Astrocyte of the spinal cord (primary cell): Measurements from ENCODE around the gene HMGCS2.

ENCODE experiments used
- DNase-seq: peaks from one replicate; pipeline ENCODE4 v3.0.0; 2011; ENCODE audit warnings: low read depth, low spot score
- H3K4me3 ChIP-seq: 2 replicates; pipeline ENCODE4 v1.5.1; 2011; ENCODE audit warnings: low read depth, mild to moderate bottlenecking, low read length, moderate library complexity
- CTCF ChIP-seq: IDR thresholded peaks from 2 replicates; pipeline ENCODE4 v1.5.1; 2012; ENCODE audit warnings: low read depth, mild to moderate bottlenecking, low read length, inconsistent platforms
- in situ Hi-C: cut with HindIII; loops from 2 replicates; pipeline ENCODE4 v1.10.0; 2017; ENCODE audit warnings: low sequenced_read_pairs

The HMGCS2 gene

GRCh38 chr1:119748040-119748439 lies 20.7 kb downstream of the HMGCS2 start:
- H3K4me3 ChIP-seq, result no peak overlapping the region
- no peak for TF ChIP-seq CTCF
- DNase-seq, result no peak
- in situ Hi-C loops, result no loop called here

- H3K4me3 ChIP-seq, result no peak overlapping the region
- TF ChIP-seq CTCF, result no peak
- in situ Hi-C loops, result no loop called here
- DNase-seq, result no peak
Observed at GRCh38 chr1:119747451-119747850, 21.3 kb downstream of the HMGCS2 start.

- H3K4me3 ChIP-seq, result no peak overlapping the region
- in situ Hi-C loops, result no loop called here
- no peak for TF ChIP-seq CTCF
- DNase-seq, result no peak
Observed at GRCh38 chr1:119745034-119745433, 23.7 kb downstream of the HMGCS2 start.

GRCh38 chr1:119744598-119744942 lies 24.1 kb downstream of the HMGCS2 start:
- in situ Hi-C loops, result no loop called here
- TF ChIP-seq CTCF, result no peak
- no peak for DNase-seq
- no peak overlapping the region for H3K4me3 ChIP-seq

GRCh38 chr1:119743776-119744597 lies 24.7 kb downstream of the HMGCS2 start:
- H3K4me3 ChIP-seq, result no peak overlapping the region
- DNase-seq, result peak; percentile 63
- in situ Hi-C loops, result no loop called here
- peak; percentile 86 for TF ChIP-seq CTCF

- no peak overlapping the region for H3K4me3 ChIP-seq
- peak; percentile 1 for TF ChIP-seq CTCF
- DNase-seq, result no peak
- in situ Hi-C loops, result no loop called here
Observed at GRCh38 chr1:119743308-119743707, 25.4 kb downstream of the HMGCS2 start.

GRCh38 chr1:119742677-119743076 lies 26.0 kb downstream of the HMGCS2 start:
- DNase-seq, result no peak
- in situ Hi-C loops, result no loop called here
- TF ChIP-seq CTCF, result no peak
- H3K4me3 ChIP-seq, result no peak overlapping the region
